Subcutaneous abdominal adipose tissue (tissue), 5 donors: ENCODE measurements around the gene ANKRD42.

Source experiments
- H3K27ac ChIP-seq: one replicate; pipeline ENCODE4 v1.7.0; 2013; ENCODE audit warnings: low read depth, mild to moderate bottlenecking, inconsistent platforms, low read length, moderate library complexity
- H3K27me3 ChIP-seq, 5 donors: one replicate each; pipeline ENCODE4 v1.7.0; 2013; ENCODE audit warnings: low read length in 5 of 5, inconsistent platforms in 1 of 5; ENCODE audit not compliant: control insufficient read depth in 5 of 5, insufficient read depth in 4 of 5
- H3K36me3 ChIP-seq, 5 donors: one replicate each; pipeline ENCODE4 v1.7.0; 2013; ENCODE audit warnings: low read length in 5 of 5; ENCODE audit not compliant: control insufficient read depth in 5 of 5, insufficient read depth in 5 of 5
- H3K4me1 ChIP-seq, 5 donors: one replicate each; pipeline ENCODE4 v1.7.0; 2013; ENCODE audit warnings: low read length in 5 of 5, mild to moderate bottlenecking in 3 of 5, moderate library complexity in 1 of 5; ENCODE audit not compliant: control insufficient read depth in 5 of 5, insufficient read depth in 5 of 5
- H3K4me3 ChIP-seq, 5 donors: one replicate each; pipeline ENCODE4 v1.7.0; 2013; ENCODE audit warnings: low read length in 5 of 5, low read depth in 1 of 5
- H3K9ac ChIP-seq, 5 donors: one replicate each; pipeline ENCODE4 v1.7.0; 2013; ENCODE audit warnings: low read length in 5 of 5, mild to moderate bottlenecking in 4 of 5, moderate library complexity in 3 of 5
- H3K9me3 ChIP-seq, 5 donors: one replicate each; pipeline ENCODE4 v1.7.0; 2013; ENCODE audit warnings: low read length in 5 of 5; ENCODE audit not compliant: control insufficient read depth in 5 of 5
- donor health status: healthy.
- donor health status: healthy.
- donor health status: healthy.
- donor health status: healthy.
- donor health status: healthy.

ANKRD42 gene

DNA sequence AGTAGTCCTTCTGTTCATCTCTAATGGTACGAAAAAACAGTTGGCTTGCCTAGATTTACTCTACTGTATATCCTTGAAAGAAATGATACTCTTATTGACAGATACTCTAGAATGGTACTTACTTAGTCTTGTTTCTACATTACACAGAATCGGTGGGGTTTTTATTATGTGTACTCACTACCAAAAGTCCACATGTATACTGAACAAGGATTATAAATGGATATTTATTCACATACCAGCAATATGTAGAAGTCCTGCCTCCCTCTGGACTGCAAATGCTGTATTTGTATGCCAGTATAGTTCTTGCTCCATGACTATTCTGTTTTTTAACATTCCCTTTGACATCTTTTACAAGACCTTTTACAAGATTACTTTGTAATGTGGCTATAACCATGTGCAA lies 22.6 kb upstream of the ANKRD42 start:
- Histone ChIP-seq H3K9me3 (no peaks in the 10 kb centered on the region), H3K4me3 (peak overlapping the region; percentile 5 to 56 (median 38)), H3K27ac (no peak overlapping the region), H3K36me3 (peaks cover 54 to 70% (median 56%) of the 10 kb centered on the region in 5 donors), H3K27me3 (no peaks in the 10 kb centered on the region), H3K4me1 (peaks cover 4 to 49% (median 41%) of the 10 kb centered on the region in 5 donors), H3K9ac (peak overlapping the region in 4 of 5 donors; percentile 9 to 53 (median 26))

DNA sequence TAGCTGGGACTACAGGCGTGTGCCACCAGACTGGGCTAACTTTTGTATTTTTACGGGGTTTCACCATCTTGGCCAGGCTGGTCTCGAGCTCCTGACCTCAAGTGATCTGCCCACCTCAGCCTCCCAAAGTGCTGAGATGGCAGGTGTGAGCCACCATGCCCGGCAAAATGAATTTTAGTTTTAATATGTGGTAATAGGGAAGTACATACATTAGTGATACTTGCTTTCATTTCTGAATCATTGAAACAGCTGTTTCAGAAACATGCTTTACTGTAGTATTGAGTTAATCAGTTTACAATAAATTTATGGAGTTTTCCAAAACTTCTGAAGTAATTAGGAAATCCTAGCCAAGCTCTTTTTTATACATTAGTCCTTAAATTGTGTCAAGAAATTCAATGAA lies 21.0 kb upstream of the ANKRD42 start:
- H3K36me3 ChIP-seq, result peaks cover 46 to 68% (median 50%) of the 10 kb centered on the region in 5 donors
- H3K4me1 ChIP-seq, result peaks cover 4 to 52% (median 41%) of the 10 kb centered on the region in 5 donors
- H3K9ac ChIP-seq, result no peak overlapping the region

DNA sequence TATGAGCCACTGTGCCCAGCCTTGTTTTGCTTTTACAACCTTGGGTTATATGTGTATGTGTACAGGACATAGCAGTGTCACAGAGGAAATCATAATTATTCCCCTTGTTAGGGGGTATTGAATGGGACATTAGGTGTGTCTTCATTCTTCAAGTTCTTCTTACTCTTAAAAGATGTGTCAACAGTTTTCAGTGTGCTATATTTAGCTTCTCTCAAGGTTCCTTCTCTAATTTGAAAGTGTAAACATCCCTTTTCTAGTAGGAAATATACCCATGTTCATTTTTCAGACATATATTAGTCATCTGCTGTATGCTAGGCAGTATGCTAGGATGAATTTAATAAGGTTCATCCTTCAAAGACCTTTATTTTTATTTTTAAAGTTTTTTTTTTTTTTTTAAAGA lies 19.5 kb upstream of the ANKRD42 start:
- peaks cover 4 to 52% (median 41%) of the 10 kb centered on the region in 5 donors for H3K4me1 ChIP-seq
- no peak overlapping the region for H3K27ac ChIP-seq
- H3K27me3 ChIP-seq, result no peaks in the 10 kb centered on the region
- H3K4me3 ChIP-seq, result no peak overlapping the region
- H3K36me3 ChIP-seq, result peaks cover 41 to 63% (median 42%) of the 10 kb centered on the region in 5 donors
- no peaks in the 10 kb centered on the region for H3K9me3 ChIP-seq
- H3K9ac ChIP-seq, result peak overlapping the region in 1 of 5 donors; percentile 11

More for the DNA sequence above, 21.0 kb upstream of the ANKRD42 start:
- H3K27ac ChIP-seq, result no peak overlapping the region
- no peaks in the 10 kb centered on the region for H3K9me3 ChIP-seq
- no peaks in the 10 kb centered on the region for H3K27me3 ChIP-seq
- H3K4me3 ChIP-seq, result no peak overlapping the region

DNA sequence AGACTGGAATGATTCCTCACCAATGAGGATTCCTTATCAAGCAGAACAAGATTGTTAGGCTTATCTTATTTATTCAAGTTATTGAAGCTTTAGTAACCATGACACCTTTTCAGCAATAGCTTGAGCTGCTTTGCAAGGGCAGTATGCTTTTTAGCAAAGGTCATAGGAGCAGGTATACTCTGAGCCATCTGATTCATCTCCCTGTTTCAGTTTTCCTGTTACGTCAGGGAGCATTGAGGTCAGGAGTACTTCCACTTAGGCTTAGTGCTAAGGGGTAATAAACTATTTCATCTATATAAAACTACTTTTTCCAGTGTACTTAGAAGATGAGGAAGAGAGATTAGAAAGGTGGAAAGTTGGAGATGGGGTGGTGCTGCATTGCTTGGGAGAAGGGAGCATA lies 17.7 kb upstream of the ANKRD42 start:
- H3K9me3 ChIP-seq, result no peaks in the 10 kb centered on the region
- H3K36me3 ChIP-seq, result peaks cover 39 to 59% (median 44%) of the 10 kb centered on the region in 5 donors
- no peak overlapping the region for H3K27ac ChIP-seq
- no peak overlapping the region for H3K9ac ChIP-seq
- no peaks in the 10 kb centered on the region for H3K27me3 ChIP-seq
- H3K4me1 ChIP-seq, result peaks cover 4 to 41% (median 23%) of the 10 kb centered on the region in 5 donors
- H3K4me3 ChIP-seq, result no peak overlapping the region

DNA sequence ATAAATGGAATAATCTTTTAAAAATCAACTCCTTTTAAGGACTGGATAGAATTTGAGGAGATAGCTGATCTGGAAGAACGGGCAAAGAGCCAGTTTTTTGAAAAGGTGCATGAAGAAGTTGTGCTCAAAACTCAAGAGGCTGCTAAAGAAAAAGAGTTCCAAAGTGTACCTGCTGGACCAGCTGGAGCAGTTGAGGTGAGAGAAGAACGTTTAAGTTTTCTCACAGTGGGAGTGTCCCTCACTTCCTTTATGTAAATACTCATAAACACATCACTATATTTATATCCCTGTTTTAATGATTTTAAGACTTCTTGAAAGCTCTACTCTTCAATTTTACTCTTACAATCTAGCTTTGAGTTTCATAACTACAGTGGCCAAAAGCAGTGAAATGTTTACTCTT lies 11.7 kb upstream of the ANKRD42 start:
- Histone ChIP-seq H3K9me3 (no peaks in the 10 kb centered on the region), H3K4me1 (no peaks in the 10 kb centered on the region), H3K27ac (peak overlapping the region; percentile 5), H3K9ac (no peak overlapping the region), H3K36me3 (peaks cover 52 to 85% (median 67%) of the 10 kb centered on the region in 5 donors), H3K27me3 (no peaks in the 10 kb centered on the region), H3K4me3 (no peak overlapping the region)

DNA sequence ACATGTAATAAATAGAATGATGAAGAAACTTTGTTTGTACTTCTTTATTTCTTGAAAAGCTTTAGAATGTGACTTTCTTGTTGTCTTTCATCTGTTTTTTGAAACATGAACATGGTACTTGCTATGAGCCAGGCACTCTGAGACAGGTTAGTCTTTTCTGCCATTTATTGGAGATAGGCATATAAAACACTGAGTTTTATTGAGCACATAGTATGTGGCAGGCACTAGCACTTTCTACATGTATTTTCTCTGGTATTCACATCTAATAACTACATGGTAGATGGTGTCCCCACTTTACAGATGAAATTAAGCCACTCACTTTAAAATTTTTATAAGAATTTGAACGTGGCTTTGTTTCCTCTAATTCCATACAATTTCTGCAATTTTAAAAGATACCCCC lies 7.7 kb upstream of the ANKRD42 start:
- Histone ChIP-seq H3K9me3 (no peaks in the 10 kb centered on the region), H3K36me3 (peaks cover 40 to 68% (median 58%) of the 10 kb centered on the region in 5 donors), H3K4me3 (no peak overlapping the region), H3K4me1 (no peaks in the 10 kb centered on the region), H3K27me3 (no peaks in the 10 kb centered on the region), H3K9ac (no peak overlapping the region), H3K27ac (no peak overlapping the region)

- H3K27ac ChIP-seq, result no peak overlapping the region
- H3K4me1 ChIP-seq, result peaks cover 3 to 6% (median 6%) of the 10 kb centered on the region in 5 donors
- no peak overlapping the region for H3K4me3 ChIP-seq
- H3K9ac ChIP-seq, result no peak overlapping the region
- no peaks in the 10 kb centered on the region for H3K27me3 ChIP-seq
- no peaks in the 10 kb centered on the region for H3K9me3 ChIP-seq
- peaks cover 29 to 67% (median 49%) of the 10 kb centered on the region in 5 donors for H3K36me3 ChIP-seq
Observed at GRCh38 chr11:83187465-83187864, 6.0 kb upstream of the ANKRD42 start.

GRCh38 chr11:83191491-83191890 lies 2.0 kb upstream of the ANKRD42 start:
- H3K4me3 ChIP-seq, result no peak overlapping the region
- peak overlapping the region; percentile 97 for H3K27ac ChIP-seq
- H3K4me1 ChIP-seq, result peaks cover 7 to 34% (median 20%) of the 10 kb centered on the region in 5 donors
- H3K27me3 ChIP-seq, result no peaks in the 10 kb centered on the region
- H3K36me3 ChIP-seq, result peaks cover 7 to 34% (median 23%) of the 10 kb centered on the region in 5 donors
- H3K9ac ChIP-seq, result no peak overlapping the region
- H3K9me3 ChIP-seq, result no peaks in the 10 kb centered on the region

DNA sequence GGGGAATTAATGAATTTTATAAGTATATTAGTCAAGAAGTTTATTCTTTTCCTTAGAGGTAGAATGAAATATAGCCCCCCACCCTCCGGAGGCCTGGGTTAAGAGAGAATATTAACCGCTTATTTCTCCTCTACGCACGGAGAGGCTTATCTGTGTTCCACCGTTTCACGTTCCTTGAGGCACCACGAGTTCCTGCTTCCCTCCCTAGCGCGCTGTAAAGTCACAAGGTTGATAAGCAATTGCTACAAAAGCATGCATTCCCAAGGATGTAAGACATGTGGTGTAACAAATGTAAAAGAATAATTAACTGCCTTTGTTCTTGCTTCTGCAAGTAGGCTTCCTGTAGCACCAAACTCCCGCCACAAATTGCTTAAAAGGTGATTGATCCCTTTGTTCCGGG lies 1.5 kb upstream of the ANKRD42 start:
- peak overlapping the region; percentile 97 for H3K27ac ChIP-seq
- peaks cover 7 to 30% (median 19%) of the 10 kb centered on the region in 5 donors for H3K36me3 ChIP-seq
- H3K9me3 ChIP-seq, result no peaks in the 10 kb centered on the region
- H3K27me3 ChIP-seq, result no peaks in the 10 kb centered on the region
- peak overlapping the region in 1 of 5 donors; percentile 99 for H3K4me3 ChIP-seq
- H3K4me1 ChIP-seq, result peaks cover 7 to 34% (median 20%) of the 10 kb centered on the region in 5 donors
- peak overlapping the region in 3 of 5 donors; percentile 87 to 97 (median 90) for H3K9ac ChIP-seq

GRCh38 chr11:83192606-83193245 lies 786 bp upstream of the ANKRD42 start:
- Histone ChIP-seq H3K9ac (peak overlapping the region; percentile 87 to 97 (median 91)), H3K36me3 (peaks cover 7 to 30% (median 19%) of the 10 kb centered on the region in 5 donors)

More at GRCh38 chr11:83192606-83193245, 786 bp upstream of the ANKRD42 start:
- H3K4me3 ChIP-seq, result peak overlapping the region; percentile 86 to 99 (median 93)
- peak overlapping the region; percentile 97 for H3K27ac ChIP-seq
- no peaks in the 10 kb centered on the region for H3K9me3 ChIP-seq
- peaks cover 7 to 34% (median 20%) of the 10 kb centered on the region in 5 donors for H3K4me1 ChIP-seq
- H3K27me3 ChIP-seq, result no peaks in the 10 kb centered on the region
